ENCODE measurements around the gene CCDC196.
A peak's percentile ranks its signal among the peaks of the same experiment; 100 is the strongest.

CCDC196 gene

DNA sequence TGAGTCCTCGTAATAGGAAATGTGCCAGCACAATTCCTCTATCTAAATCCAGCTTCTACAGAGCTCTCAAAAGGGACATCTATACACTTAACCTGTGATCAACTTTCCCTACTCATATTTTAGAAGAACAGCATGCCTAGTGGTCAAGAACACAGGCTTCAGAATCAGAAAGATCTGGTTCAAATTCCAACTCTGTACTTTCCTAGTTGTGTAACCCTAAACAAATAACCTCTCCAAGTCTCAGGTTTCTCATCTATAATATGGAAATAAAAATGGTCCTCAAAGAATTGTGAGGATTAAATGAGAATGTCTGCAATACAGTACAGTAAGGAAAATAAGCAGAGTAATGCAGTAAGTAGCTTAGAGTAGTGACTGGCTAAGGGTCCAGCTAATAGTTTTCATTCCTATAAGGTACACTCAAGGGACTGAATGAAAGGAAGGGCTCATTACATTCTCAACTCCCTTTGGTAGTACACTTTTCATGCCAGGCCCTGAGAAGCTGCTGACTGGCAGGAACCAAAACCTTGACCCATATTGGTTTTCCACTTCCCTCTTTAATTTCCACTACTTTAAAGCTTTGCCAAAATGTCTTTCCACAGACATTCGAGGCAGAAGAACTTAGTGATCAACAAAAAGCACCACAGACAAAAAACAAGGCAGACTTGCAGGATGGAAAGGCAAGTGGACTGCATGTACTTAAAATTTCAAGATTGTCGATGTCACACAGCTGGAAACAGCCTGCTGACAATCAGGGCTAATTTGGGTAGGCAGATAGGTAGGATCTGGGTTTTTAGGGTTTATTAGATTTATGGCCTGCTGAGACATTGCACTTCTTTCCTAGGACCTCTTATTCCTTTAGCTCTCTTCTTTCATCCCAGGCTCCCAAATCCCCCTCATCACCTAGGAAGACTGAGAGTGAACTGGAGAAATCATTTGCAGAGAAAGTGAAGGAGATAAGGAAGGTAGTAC lies 4.3 kb downstream of the CCDC196 start:
- H3K4me3 ChIP-seq (replicated peaks; ENCODE audit: low read depth, low read length): no peak overlapping the region
- DNase-seq (ENCODE audit: extremely low read depth, low read depth): no peak
- TF ChIP-seq, protein P1, sequence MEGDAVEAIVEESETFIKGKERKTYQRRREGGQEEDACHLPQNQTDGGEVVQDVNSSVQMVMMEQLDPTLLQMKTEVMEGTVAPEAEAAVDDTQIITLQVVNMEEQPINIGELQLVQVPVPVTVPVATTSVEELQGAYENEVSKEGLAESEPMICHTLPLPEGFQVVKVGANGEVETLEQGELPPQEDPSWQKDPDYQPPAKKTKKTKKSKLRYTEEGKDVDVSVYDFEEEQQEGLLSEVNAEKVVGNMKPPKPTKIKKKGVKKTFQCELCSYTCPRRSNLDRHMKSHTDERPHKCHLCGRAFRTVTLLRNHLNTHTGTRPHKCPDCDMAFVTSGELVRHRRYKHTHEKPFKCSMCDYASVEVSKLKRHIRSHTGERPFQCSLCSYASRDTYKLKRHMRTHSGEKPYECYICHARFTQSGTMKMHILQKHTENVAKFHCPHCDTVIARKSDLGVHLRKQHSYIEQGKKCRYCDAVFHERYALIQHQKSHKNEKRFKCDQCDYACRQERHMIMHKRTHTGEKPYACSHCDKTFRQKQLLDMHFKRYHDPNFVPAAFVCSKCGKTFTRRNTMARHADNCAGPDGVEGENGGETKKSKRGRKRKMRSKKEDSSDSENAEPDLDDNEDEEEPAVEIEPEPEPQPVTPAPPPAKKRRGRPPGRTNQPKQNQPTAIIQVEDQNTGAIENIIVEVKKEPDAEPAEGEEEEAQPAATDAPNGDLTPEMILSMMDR (IDR thresholded peaks at IDR 0.05; ENCODE audit: low read depth, low read length, missing control alignments): no peak

DNA sequence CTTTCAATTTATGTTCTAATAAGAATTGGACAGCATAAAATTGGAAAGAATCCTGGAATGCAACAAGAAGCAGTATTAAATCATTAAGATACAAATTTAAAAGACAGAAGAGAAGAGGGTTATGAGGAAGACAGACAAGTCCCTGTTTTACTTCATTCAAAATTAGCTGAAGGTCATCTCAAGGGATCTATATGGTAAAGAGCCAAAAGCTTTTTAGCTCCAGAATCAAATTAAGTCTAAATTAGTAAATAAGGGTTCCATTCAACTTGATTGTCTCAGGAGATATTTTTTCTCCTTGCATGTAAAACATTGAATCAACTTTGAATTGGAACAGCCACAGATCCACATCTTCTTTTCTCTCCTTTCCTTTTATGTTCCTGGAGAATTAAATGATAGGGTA lies 7.6 kb downstream of the CCDC196 start:
- no peak for DNase-seq (ENCODE audit: extremely low read depth, low read depth)
- no peak overlapping the region for H3K4me3 ChIP-seq (replicated peaks; ENCODE audit: low read depth, low read length)
- TF ChIP-seq, protein P1 (IDR thresholded peaks at IDR 0.05; ENCODE audit: low read depth, low read length, missing control alignments): no peak

DNA sequence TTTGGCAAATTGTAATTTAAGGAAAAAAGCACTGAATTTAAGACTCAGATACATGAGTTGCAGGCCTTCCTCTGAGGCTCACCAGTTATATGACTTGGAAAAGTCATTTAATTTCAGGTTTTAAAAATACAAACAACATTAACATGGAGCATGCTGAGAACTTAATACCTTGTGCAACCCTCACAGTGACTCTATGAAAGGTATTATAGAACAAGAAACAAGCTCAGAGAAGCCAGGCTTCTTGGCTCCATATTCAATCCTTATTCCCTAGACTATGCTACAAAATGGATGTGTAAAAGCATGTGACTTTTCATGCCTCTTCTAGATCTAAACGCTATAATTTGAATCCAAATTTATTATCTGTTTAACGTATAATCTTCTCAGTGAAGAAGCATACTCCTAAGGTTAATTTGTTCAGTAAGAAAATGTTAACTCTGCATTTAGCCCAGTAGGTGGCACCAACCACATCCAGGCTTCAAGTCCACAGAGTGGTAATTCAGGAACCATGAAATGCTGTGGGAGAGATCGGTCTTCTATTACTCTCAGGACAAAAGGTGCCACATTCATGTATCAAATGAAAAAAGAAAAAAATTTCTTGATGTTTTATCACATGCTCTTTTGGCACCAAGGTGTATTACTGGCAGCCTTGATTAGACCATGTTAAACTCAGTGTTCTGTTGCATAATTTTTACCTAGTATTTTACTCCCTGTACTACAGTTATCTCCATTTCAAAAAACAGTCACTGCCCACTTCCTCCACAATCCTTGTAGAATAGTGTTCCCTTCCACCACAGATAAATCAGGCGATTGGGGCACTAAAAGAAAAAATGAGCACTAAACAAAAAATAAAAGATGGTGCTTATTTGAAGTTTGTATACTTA lies 9.3 kb downstream of the CCDC196 start:
- H3K4me3 ChIP-seq (replicated peaks; ENCODE audit: low read depth, low read length): no peak overlapping the region
- DNase-seq (ENCODE audit: extremely low read depth, low read depth): peak; percentile 47
- TF ChIP-seq, protein P1 (IDR thresholded peaks at IDR 0.05; ENCODE audit: low read depth, low read length, missing control alignments): peak; percentile 78

DNA sequence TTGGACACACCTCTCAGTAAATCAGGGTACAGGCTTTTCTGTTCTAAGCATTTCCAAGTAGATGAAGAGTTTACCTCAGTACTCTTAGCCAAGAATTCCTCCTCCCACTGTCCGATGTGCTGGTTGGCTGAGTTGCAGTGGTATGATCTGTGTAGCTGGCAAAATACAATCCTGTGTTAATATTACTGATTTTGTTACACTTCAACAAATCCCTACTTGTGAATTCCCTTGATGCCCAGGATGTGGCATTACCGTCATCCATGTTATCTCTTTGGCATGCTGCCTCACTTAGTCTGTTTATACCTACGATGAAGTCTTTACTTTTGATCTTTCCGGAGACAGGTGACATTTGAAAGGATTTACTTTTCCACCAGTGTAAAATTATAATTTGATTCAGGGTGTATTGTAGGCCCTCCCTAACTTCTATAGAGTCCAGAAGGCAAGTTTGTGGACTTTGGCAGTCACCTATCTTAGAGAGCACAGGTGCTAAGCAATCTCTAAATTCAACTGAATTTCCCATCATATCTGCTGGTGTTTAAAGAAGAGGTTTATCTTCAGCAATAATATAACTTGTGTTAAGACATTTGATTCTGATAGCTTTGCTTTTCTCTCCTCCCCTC lies 10.1 kb downstream of the CCDC196 start:
- no peak for DNase-seq (ENCODE audit: extremely low read depth, low read depth)
- TF ChIP-seq, protein P1 (IDR thresholded peaks at IDR 0.05; ENCODE audit: low read depth, low read length, missing control alignments): no peak
- no peak overlapping the region for H3K4me3 ChIP-seq (replicated peaks; ENCODE audit: low read depth, low read length)

DNA sequence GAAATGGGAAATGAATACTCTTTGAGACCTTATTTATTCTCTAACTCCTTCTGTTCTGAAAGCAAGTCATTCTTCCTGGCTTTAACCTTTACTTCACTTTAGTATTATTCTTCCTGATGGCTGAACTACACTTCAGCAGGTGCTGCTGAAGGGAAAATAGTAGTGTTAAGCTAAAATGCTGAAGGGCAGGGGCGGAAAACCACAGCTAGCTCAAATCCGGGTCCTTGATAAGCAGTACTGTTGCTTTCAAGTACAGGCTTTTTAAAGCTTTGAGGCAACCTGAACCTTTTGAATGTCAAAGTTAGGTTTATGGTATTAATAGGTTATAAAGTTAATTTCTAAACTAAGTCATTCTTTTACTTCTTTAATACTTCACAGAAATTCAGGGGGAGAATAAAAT lies 10.7 kb downstream of the CCDC196 start:
- no peak for DNase-seq (ENCODE audit: extremely low read depth, low read depth)
- TF ChIP-seq, protein P1 (IDR thresholded peaks at IDR 0.05; ENCODE audit: low read depth, low read length, missing control alignments): no peak
- no peak overlapping the region for H3K4me3 ChIP-seq (replicated peaks; ENCODE audit: low read depth, low read length)

DNA sequence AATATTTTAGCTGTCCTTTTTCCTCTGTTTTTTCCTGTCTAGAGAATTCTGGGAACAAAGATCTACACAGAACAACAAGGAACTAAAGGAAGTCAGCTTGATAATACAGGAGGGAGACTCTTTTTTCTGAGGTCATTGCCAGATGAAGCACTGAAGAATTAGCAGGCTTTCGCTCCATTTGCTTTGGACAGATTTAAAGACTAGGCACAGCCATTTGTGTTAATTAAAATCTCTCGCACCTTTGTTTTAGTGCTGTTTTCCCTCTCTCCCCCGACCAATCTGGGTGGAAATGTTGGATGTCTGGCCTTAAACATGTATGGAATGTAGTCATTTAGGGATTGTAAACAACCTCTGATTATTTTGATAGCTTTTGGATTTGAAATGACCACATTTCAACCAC lies 12.1 kb downstream of the CCDC196 start:
- no peak for DNase-seq (ENCODE audit: extremely low read depth, low read depth)
- TF ChIP-seq, protein P1 (IDR thresholded peaks at IDR 0.05; ENCODE audit: low read depth, low read length, missing control alignments): no peak
- no peak overlapping the region for H3K4me3 ChIP-seq (replicated peaks; ENCODE audit: low read depth, low read length)

Data from HFF-Myc (cell line).